ENCODE results near the gene ADAP1. TPM values are rescaled to one million over a fixed set of nuclear protein-coding genes. Genes with fewer than 3 reads are reported as not detected.

Gene ADAP1
- total RNA-seq, 1 experiment from 2014 or later, result 8.7 TPM

DNA sequence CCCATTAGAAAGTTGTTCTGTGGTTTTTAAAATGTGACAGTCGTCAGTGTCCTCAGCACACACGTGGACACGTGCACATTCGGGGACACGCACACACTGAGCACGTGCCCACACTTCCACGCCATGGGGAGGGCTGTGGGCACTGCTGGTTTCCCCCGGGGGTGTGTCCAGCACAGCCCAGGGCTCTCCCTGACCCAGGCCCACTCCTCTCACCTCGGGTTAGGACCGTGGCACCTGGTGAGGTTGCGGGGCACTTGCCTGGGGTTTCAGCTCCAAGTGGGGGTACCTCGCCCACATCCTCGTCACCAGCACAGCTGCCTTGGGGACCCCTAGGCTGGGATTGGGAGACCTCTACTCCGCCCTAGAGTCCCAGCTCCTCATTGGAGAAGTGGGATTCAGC, 57.4 kb downstream of the ADAP1 start:
- no peak for DNase-seq (ENCODE audit: extremely low read depth, low read depth)

DNA sequence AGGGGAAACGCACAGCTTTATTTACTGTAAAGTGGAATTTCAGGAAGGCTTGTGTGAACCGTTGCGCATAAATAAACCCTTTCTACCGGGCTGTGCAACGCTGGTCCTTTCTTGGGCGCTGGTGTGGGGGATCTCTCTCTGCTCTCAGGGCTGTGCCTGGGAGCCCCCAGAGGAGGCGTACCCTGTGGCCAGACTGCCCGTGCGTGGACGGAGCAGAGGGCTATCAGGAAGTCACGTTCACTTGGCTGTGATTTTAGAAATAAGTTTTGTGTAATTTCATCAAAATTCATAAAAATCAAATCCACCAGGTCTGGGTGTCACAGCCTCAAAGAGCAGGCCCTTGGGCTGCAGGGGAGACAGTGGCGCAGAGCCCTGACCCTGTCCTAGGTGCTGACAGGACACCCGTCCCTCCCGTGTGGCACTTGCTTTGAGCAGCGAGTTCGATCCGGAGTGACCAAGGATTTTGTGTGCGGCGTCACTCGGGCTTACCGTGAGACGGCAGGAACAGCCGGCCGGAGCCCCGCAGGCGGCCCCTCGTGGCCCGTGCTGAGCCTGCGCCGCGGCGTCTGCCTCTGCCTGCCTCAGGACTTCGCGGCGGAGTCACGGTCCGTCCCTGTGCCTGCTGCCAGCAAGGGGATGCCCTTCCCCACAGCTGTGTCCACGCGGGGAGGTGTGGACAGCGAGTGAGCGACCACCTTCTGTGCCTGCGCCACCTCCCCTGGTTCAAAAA, 58.0 kb downstream of the ADAP1 start:
- no peak for DNase-seq (ENCODE audit: extremely low read depth, low read depth)

DNA sequence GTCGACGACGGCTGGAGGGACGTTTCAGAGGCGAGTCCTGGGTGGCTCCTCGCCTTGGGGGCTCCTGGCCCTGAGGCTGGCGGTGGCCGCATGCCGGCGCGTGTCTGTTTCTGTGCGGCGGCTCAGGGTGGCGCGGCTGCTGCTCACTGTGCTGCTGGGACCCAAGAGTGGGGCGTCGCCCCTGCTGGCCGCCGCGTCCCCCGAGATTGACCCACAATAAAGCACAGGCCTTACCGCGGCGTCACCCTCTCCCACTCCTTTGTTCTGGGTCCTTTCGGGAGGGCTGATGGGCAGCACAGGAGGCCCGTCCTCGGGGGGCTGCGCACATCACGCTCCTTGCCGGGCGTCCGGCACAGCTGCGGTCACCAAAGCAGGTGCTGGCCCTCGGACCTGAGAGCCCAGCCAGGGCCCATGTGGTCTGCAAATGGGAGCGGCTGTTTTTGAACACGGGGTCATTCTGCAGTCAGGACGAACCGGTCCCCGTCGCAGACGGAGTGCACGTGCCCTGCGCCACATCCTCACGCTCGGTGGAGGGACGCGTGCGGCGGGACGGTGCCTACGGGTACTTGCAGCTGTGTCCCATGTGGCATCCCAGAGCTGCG, 58.9 kb downstream of the ADAP1 start:
- DNase-seq (ENCODE audit: extremely low read depth, low read depth), result no peak

DNA sequence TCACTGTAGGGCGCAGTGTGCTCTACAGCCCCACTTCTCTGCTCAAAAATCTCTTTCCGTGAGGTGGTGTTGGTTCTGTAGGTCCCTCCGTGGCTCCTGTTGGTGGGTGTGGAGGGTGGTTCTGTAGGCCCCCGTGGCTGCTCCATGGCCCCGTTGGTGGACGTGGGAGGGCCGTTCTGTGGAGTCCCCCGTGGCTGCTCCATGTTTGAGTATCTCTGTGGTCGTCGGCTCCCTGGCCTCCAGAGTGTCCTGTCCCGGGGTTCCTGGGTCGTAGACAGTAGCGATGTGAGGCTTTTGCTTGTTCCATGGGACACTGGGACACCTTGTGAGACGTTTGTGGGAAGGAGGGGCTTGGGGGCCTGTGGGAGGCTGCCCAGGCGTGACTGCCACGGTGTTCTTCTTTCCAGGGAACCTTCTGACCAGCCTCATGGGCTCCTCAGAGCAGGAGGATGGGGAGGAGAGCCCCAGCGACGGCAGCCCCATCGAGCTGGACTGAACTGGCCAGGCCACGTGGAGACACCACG, 59.5 kb downstream of the ADAP1 start:
- no peak for DNase-seq (ENCODE audit: extremely low read depth, low read depth)

DNA sequence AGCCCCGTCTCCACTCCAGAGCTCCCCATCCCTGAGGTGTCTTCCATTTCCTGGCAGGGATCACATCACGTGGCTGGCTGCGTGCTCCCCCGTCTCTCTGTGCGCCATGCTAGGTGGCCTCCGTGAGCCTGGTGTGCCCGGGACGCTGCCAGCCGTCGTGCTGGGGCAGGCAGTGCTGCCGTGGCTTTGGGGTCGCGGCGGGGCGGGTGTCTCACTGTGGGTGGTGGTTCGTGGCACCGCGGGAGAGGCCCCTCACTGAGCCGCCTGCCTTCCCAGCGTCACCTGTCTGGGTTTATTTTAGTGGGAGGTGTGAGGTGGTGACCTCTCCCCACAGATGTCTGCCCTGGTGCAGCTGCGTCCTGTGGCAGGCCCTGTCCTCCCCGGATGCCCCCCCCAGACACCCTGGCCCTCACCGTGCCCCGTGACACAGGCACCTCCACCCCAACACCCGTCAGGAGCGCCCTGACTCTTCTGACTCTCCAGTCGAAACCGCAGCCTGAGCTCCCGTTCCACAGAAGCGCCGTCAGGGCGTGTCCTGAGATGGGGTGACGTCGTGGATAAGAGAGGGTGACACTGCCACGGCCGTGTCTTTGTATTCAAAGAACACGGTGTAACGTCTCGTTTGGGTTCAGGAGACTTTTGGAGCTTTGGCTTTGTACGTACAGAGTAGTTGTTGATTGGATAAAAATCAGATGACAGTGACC, 60.2 kb downstream of the ADAP1 start:
- no peak for DNase-seq (ENCODE audit: extremely low read depth, low read depth)

DNA sequence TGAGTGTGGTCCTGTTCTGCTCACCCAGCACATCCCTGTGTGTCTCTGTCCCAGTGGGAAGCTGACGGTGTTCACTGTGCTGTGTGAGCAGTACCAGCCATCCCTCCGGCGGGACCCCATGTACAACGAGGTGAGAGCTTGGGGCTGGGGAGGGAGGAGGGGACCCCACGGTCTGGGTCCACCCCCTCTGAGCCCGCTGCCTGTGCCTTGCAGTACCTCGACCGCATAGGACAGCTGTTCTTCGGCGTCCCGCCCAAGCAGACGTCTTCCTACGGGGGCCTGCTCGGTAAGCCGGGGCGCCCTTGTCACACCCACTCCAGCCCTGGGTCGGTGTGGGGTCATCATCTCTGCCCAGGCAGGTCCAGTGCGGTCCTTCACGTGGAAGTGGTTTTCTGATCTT, 60.8 kb downstream of the ADAP1 start:
- DNase-seq (ENCODE audit: extremely low read depth, low read depth), result no peak

DNA sequence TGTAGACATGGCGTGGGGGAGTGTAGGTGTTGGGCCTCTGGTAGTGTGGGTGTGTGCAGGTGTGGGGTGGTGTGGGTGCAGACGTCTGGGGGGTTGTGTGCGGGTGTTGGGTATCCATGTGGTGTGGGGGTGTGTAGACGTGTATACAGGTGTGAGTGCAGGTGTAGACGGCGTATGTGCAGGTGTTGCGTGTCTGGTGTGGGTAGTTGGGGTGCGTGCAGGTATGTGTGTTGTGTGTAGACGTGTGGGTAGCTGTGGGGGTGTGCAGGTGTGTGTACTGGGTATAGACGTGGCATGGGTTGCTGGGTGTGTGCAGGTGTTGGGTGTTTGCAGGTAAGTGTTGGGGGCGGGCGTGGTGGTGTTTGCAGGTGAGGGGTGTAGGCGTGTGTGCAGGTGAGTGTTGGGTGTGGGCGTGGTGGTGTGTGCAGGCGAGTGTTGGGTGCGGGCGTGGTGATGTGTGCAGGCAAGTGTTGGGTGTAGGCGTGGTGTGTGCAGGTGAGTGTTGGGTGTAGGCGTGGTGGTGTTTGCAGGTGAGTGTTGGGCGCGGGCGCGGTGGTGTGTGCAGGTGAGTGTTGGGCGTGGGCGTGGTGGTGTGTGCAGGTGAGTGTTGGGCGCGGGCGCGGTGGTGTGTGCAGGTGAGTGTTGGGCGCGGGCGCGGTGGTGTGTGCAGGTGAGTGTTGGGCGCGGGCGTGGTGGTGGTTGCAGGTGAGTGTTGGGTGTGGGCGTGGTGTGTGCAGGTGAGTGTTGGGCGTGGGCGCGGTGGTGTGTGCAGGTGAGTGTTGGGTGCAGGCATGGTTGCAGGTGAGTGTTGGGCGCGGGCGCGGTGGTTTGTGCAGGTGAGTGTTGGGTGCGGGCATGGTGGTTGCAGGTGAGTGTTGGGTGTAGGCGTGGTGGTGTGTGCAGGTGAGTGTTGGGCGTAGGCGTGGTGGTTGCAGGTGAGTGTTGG, 61.6 kb downstream of the ADAP1 start:
- no peak for DNase-seq (ENCODE audit: extremely low read depth, low read depth)

DNA sequence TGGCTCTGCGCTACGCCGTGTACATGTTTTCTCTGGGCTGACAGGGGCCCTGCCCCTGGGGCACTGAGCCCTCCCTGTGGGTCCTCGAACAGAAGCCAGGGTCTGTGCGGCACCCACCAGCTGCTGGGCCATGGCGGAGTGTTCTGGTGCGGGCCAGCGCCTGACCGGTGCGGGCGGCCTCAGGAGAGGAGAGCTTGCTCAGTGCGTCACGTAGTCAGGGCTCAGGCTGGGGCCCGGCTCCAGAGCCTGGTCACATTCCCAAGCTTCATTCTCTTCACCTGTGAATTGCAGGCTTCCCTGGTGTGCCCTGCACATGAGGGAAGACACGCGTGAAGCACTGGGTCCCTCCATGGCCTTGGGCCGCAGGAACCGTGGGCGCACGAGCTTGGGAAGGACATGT, 62.7 kb downstream of the ADAP1 start:
- DNase-seq (ENCODE audit: extremely low read depth, low read depth), result no peak

DNA sequence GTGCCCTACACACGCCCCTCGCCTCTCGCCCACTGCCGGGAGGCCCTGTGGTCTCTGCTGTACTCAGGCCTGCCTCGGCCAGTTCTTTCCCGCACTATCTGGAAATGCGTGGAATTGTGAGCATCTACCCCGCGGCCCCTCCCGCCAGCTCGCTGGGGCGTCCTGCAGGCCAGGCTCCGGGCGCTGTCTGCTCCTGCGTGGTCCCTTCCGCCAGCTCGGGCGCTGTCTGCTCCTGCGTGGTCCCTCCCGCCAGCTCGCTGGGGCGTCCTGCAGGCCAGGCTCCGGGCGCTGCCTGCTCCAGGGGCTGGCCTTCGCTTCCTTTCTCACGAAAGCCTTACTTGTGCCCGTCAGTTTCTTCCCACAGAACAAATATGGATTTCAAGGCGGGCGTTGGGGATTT, 63.2 kb downstream of the ADAP1 start:
- DNase-seq (ENCODE audit: extremely low read depth, low read depth), result no peak

DNA sequence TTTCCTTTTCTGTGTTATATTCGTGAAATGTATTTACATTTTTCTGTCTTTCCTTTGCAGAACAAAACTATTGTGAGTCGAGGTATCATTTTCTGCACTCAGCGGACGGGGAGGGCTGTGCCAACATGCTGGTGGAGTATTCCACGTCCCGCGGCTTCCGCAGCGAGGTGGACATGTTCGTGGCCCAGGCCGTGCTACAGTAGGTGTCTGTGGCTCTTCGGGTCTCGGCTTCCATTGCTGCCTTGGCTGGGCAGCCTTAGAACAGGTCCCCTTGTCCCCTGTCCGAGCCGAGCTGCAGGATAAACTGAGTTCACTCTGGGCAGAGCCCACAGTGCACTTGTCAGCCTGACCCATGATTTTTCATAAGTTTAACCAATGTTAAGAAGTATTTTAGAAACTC, 63.6 kb downstream of the ADAP1 start:
- no peak for DNase-seq (ENCODE audit: extremely low read depth, low read depth)

DNA sequence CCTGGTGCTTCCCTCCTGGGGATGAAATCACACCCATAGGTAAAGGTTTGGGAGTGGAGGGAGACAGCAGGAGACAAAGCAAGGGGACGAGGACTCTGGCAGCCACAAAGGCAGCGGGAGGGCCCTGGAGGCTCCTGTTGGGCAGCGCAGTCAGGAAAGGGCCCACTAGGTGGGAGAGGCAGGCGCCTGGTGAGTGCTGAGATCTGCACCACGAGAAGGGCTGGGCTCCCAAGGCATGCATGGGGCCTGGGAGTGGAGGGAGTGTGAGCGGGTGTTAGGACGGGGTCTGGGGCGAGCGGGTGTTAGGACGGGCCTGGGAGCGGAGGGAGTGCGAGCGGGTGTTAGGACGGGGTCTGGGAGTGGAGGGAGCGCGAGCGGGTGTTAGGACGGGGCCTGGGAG, 65.1 kb downstream of the ADAP1 start:
- no peak for DNase-seq (ENCODE audit: extremely low read depth, low read depth)

DNA sequence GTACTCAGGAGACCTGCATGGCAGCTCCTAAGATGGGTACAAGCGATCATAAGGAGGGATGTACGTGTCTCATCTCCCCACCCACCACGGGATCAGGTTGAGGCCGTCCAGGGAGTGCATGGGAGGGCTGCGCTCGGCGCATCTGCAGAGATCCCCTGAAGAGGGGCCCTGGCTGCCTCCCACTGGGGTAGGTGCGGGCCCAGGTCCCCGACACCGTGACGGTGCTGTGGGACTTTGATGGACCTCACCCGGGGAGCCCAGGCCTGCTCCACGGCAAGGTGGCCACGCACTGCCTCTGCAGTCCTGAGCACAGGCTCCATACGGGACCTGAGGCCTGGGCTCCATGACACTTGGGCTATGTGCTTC, 65.5 kb downstream of the ADAP1 start:
- DNase-seq (ENCODE audit: extremely low read depth, low read depth), result no peak

DNA sequence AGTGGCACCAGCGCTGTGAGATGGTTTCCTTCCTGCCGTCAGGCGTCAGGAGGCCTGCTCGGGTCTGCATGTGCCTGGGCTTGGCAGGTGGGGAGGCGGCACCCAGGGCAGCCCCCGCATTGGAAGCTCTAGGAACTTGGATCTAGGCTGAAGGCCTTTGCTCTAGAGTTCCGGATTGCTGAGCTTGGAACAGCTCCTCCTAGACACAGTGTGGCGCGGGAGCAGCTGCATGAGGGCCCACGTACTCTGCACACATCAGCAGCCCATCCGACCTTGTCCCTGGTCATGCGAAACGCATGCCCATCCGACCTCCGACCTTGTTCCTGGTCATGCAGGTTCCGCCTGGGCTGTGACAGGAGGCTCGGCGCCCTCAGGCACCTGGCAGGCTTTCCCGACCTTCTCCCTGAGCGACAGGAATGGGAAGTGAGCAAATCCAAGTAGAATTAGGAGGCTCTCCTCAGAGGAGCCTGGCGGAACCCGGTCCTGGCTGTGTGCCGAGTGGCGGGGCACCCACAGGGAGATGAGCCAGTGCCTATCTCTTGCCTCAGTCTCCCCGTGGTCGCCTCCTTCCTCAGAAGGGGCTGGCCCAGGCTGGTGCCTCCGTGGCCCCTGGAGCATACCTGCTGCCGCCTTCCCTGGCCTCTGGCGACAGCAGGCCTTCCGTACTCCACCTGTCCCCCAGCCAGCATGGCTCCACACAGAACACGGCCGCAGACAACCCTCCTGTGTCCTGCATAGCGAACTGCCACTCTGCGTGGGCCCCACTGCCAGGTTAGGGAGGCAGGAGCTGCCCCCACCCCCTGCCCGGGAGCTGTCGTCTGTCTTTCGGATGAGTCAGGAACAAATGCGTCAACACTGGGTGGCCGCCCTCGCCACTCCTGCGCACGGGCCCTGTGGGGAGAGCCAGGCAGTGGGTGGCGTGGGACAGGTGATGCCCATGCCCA, 66.1 kb downstream of the ADAP1 start:
- no peak for DNase-seq (ENCODE audit: extremely low read depth, low read depth)

DNA sequence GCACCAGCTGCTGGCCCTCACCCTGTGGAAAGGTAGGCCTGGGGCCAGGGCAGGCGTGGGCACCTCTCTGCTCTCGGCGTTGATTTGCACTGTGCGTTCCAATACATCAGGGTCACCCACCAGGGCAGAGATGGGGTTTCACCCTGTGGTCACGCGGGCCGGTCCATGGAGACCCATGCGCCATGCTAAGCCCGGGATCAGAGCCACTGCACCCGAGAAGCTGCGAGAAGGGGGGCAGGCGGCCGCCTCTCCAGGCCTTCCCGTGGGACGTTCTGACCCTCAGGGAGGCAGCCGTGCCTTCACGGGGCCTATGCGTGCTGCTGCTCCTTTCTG, 67.0 kb downstream of the ADAP1 start:
- DNase-seq (ENCODE audit: extremely low read depth, low read depth), result no peak

DNA sequence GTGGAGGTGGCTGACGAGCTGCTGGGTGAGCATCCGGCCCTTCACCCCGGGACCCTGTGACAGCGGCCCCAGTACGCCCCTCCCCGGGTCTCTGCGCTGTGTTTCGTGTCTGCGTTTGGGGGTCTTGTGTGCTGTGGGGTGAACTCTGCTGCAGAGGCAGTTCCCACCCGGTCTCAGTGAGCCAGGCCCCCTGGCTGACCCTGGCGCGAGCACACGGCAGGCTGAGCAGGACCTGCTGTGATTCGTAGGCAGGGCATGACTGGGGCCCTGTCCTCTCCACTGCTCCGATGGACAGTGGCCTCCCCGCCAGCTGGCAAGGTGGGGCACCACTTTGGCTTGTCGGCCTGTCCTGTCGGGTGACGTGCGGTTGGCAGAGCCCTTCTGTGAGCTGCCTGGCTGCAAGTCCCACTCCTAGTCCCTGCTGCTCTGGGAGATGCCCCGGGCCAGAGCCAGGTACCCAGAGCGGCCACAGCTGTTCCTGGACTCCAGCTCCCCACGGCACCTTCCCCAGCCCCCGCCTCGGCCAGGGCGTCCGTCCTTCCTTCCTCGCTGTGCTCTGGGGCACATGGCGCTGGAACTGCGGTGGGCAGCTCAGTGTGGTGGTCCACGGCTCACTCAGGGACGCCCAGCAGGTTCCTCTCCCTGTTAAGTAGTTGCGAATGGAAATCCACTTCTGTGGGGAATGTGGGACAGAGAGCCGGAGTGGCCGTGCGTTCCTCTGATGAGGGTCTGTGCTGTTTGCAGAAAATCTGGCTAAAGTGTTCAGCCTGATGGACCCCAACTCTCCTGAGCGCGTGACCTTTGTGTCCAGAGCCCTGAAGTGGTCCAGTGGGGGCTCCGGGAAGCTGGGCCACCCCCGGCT, 67.6 kb downstream of the ADAP1 start:
- no peak for DNase-seq (ENCODE audit: extremely low read depth, low read depth)

DNA sequence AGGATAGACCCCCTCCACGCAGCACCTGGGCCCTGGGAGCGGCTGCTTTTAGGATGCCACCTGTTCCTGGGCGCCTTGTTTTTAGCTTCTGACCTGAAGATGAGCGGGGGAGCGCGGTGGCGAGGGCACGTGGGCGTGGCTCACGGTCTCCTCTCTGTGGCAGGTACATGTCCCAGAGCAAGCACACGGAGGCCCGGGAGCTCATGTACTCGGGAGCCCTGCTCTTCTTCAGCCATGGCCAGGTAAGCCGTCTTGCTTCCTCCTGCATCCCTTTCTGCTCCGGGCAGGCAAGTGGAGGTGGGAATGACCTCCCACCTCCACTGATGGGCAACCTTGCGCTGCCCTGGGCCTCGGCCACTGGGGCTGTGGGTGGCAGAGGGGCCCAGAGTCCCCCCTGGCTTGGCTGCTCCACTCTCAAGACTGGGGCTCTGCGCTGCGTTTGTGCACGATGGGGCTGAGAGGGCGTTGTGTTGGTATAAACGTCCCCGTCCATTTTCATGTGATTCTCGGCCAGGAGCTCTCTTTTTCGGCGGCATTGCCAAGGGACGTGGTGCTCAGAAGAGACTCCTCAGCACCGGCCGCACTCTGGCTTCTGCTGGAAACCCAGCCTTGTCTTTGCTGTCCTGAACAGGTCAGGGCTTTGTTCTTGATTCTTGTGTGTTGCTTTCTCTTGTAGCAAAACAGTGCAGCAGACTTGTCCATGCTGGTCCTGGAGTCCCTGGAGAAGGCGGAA, 68.4 kb downstream of the ADAP1 start:
- DNase-seq (ENCODE audit: extremely low read depth, low read depth), result no peak

DNA sequence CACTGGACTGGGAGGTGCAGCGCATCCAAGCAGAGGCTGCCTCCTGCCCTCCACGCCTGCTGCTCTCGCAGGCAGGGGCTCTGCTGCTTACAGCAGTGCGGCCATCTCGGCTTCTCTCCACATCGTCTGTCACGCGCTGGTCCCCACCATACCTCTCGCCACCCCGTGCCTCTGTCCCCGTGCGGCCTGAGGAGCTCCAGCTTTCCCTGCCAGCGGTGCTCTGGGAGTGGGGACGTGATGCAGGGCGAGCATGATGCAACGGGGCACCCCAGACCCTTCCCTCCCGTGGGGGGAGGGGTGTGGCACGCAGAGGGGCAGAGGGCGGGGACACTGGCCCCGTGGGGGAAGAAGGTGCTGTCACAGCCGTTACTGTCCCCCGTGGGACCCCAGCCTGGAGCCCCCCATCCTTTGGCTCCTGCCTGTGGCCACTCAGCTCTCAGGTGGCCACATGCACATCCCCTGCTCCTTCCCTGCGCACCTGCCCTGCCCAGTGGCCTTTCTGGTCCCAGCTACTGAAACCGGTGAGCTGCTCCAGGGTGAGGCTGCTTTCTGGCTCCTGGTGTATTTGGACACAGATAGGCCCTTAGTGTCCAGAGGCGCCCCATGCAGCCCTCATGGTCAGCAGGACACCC, 69.1 kb downstream of the ADAP1 start:
- DNase-seq (ENCODE audit: extremely low read depth, low read depth), result no peak

Data from NCI-H460 (cell line).